Bronchial epithelial cell (primary cell): ENCODE data around the gene TMPRSS2. TPM values are rescaled to one million over a fixed set of nuclear protein-coding genes. Genes with fewer than 3 reads are reported as not detected.
"Not testable (repeated sequence)": the region's sequence is repeated elsewhere in the genome, so short reads cannot be mapped to it uniquely, and the experiment has no call there.

Experiments
- DNase-seq: peaks from one replicate; pipeline ENCODE4 v3.0.0-alpha.2; 2010; ENCODE audit warnings: low read depth
- FAIRE-seq: peaks from 2 replicates; lab custom pipeline; 2011; peaks lifted over from hg19 to GRCh38; lab: Jason Lieb, UNC
- H3K27me3 ChIP-seq: 2 replicates; pipeline ENCODE4 v1.5.1; 2011; ENCODE audit warnings: low read length; ENCODE audit not compliant: control insufficient read depth, insufficient read depth
- H3K36me3 ChIP-seq: 2 replicates; pipeline ENCODE4 v1.5.1; 2011; ENCODE audit warnings: low read length; ENCODE audit not compliant: control insufficient read depth, insufficient read depth
- H3K4me3 ChIP-seq: 2 replicates; pipeline ENCODE4 v1.5.1; 2011; ENCODE audit warnings: mild to moderate bottlenecking, low read depth, low read length, control low read depth
- CTCF ChIP-seq: IDR thresholded peaks from 2 replicates; pipeline ENCODE4 v1.5.1; 2011; ENCODE audit warnings: mild to moderate bottlenecking, moderate library complexity, low read length, control low read depth, inconsistent platforms; ENCODE audit not compliant: insufficient read depth, severe bottlenecking
- total RNA-seq: library from RNA; depleted of rRNA; stranded (reverse); fragments of >200 nt; gene quantifications from 2 replicates; pipeline ENCODE4 v1.2.1, GENCODE V29; 2014

The TMPRSS2 gene
- total RNA-seq, 1 donor from 2014 or later: 3.7 TPM

GRCh38 chr21:41428311-41428710 is 79.6 kb downstream of the TMPRSS2 start:
- FAIRE-seq: no peak
- Histone ChIP-seq H3K4me3 (no peak overlapping the region), H3K36me3 (no peaks in the 10 kb centered on the region), H3K27me3 (peaks cover 7% of the 10 kb centered on the region)
- no peak for DNase-seq
- no peak for TF ChIP-seq CTCF

- TF ChIP-seq CTCF: no peak
- no peak for DNase-seq
These were observed 80.4 kb downstream of the TMPRSS2 start for GRCh38 chr21:41427556-41427955.

GRCh38 chr21:41426676-41427404 is 81.1 kb downstream of the TMPRSS2 start:
- no peak for DNase-seq
- no peak for FAIRE-seq
- TF ChIP-seq CTCF: no peak
- Histone ChIP-seq H3K27me3 (peaks cover 7% of the 10 kb centered on the region), H3K4me3 (peak overlapping the region; percentile 53), H3K36me3 (no peaks in the 10 kb centered on the region)

More at GRCh38 chr21:41427556-41427955, 80.4 kb downstream of the TMPRSS2 start:
- H3K36me3 ChIP-seq: no peaks in the 10 kb centered on the region
- FAIRE-seq: no peak
- no peak overlapping the region for H3K4me3 ChIP-seq
- H3K27me3 ChIP-seq: peaks cover 7% of the 10 kb centered on the region

GRCh38 chr21:41425954-41426675 is 81.8 kb downstream of the TMPRSS2 start, which contains the start of gene MX1:
Gene MX1, plus strand, starts transcription at chr21:41426239. Its CDS starts 5,832 bp downstream, at chr21:41432071.
- TF ChIP-seq CTCF: no peak
- DNase-seq: no peak
- FAIRE-seq: no peak
- H3K36me3 ChIP-seq: no peaks in the 10 kb centered on the region
- H3K4me3 ChIP-seq: peak within 1 kb of the TSS; percentile 53
- peaks cover 7% of the 10 kb centered on the region for H3K27me3 ChIP-seq

GRCh38 chr21:41425588-41425953 is 82.4 kb downstream of the TMPRSS2 start:
- peaks cover 7% of the 10 kb centered on the region for H3K27me3 ChIP-seq
- H3K36me3 ChIP-seq: no peaks in the 10 kb centered on the region
- DNase-seq (no peak), FAIRE-seq (no peak)
- peak overlapping the region; percentile 53 for H3K4me3 ChIP-seq
- TF ChIP-seq CTCF: no peak

- H3K36me3 ChIP-seq, H3K4me3 ChIP-seq, H3K27me3 ChIP-seq, DNase-seq, FAIRE-seq: not testable (repeated sequence)
These were observed 84.7 kb downstream of the TMPRSS2 start for GRCh38 chr21:41423305-41423636.
